ENCODE measurements around the gene CFHR4. TPM values are rescaled to one million over a fixed set of nuclear protein-coding genes. Genes with fewer than 3 reads are reported as not detected.
"Not testable (repeated sequence)": the region's sequence is repeated elsewhere in the genome, so short reads cannot be mapped to it uniquely, and the experiment has no call there.

Gene CFHR4
- total RNA-seq, 2 experiments from 2014 or later = not detected

DNA sequence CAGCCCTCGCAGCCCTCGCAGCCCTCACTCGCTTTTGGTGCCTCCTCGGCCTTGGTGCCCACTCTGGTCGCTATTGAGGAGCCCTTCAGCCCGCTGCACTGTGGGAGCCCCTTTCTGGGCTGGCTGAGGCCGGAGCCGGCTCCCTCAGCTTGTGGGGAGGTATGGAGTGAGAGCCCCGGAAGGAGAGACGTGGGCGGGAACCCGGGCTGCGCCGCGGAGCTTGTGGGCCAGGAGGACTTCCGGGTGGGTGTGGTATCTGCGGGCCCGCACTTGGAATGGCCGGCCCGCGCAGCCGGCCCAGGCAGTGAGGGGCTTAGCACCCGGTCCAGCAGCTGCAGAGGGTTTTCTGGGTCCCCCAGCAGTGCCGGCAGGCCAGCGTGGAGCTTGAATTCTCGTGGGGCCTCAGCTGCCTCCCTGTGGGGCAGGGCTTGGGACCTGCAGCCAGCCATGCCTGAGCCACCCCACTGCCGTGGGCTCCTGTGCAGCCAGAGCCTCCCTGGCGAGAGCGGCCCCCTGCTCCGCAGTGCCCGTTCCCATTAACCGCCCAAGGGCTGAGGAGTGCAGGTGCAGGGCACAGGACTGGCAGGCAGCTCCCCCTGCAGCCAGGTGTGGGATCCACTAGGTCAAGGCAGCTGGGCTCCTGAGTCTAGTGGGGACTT lies 45.8 kb downstream of the CFHR4 start:
- no peaks in the 10 kb centered on the region for H3K4me1 ChIP-seq (ENCODE audit: insufficient read depth, low read length)
- no peak overlapping the region for H3K27ac Mint-ChIP-seq
- intact Hi-C loops (cut with DNase I, micrococcal nuclease) = no loop called here
- H3K36me3 Mint-ChIP-seq (ENCODE audit: low read depth) = no peaks in the 10 kb centered on the region
- CTCF ChIA-PET = no interaction called here
- ATAC-seq (ENCODE audit: poor library complexity) (no peak), DNase-seq (no peak)
- H3K27ac ChIP-seq (ENCODE audit: low read depth in 1 of 2, low read length in 2 of 2) = no peak overlapping the region
- H3K4me3 ChIP-seq (ENCODE audit: low read length) = no peak overlapping the region
- H3K9me3 ChIP-seq (ENCODE audit: control insufficient read depth in 1 of 2, insufficient read depth in 1 of 2, low read length in 2 of 2) = peaks cover 0 to 9% of the 10 kb centered on the region in 2 experiments
- no peak overlapping the region for H3K4me3 Mint-ChIP-seq
- H3K36me3 ChIP-seq (ENCODE audit: insufficient read depth, low read length) = no peaks in the 10 kb centered on the region
- TF ChIP-seq, protein P1, sequence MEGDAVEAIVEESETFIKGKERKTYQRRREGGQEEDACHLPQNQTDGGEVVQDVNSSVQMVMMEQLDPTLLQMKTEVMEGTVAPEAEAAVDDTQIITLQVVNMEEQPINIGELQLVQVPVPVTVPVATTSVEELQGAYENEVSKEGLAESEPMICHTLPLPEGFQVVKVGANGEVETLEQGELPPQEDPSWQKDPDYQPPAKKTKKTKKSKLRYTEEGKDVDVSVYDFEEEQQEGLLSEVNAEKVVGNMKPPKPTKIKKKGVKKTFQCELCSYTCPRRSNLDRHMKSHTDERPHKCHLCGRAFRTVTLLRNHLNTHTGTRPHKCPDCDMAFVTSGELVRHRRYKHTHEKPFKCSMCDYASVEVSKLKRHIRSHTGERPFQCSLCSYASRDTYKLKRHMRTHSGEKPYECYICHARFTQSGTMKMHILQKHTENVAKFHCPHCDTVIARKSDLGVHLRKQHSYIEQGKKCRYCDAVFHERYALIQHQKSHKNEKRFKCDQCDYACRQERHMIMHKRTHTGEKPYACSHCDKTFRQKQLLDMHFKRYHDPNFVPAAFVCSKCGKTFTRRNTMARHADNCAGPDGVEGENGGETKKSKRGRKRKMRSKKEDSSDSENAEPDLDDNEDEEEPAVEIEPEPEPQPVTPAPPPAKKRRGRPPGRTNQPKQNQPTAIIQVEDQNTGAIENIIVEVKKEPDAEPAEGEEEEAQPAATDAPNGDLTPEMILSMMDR (IDR thresholded peaks at IDR 0.05) = no peak
- POLR2A ChIA-PET = no interaction called here
- no peaks in the 10 kb centered on the region for H3K27me3 ChIP-seq (ENCODE audit: control insufficient read depth in 1 of 2, insufficient read depth in 2 of 2, low read length in 2 of 2)
- H3K27me3 Mint-ChIP-seq = no peaks in the 10 kb centered on the region
- no peaks in the 10 kb centered on the region for H3K9me3 Mint-ChIP-seq
- no peaks in the 10 kb centered on the region for H3K4me1 Mint-ChIP-seq (ENCODE audit: low read depth)

DNA sequence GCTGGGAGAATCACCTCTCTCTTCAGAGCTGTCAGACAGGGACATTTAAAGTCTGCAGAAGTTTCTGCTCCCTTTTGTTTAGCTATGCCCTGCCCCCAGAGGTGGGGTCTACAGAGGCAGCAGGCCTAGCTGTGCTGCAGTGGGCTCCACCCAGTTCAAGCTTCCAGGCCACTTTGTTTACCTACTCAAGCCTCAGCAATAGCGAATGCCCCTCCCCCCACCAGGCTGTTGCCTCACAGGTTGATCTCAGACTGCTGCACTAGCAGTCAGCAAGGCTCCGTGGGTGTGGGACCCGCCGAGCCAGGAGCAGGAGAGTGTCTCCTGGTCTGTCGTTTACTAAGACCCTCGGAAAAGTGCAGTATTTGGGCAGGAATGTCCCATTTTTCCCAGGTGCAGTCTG lies 53.6 kb downstream of the CFHR4 start:
- POLR2A ChIA-PET; H3K4me1 Mint-ChIP-seq (ENCODE audit: low read depth); H3K36me3 Mint-ChIP-seq (ENCODE audit: low read depth); H3K9me3 Mint-ChIP-seq; H3K4me1 ChIP-seq (ENCODE audit: insufficient read depth, low read length); H3K27ac Mint-ChIP-seq; H3K9me3 ChIP-seq (ENCODE audit: control insufficient read depth in 1 of 2, insufficient read depth in 1 of 2, low read length in 2 of 2); DNase-seq; CTCF ChIA-PET; H3K4me3 ChIP-seq (ENCODE audit: low read length); H3K27me3 ChIP-seq (ENCODE audit: control insufficient read depth in 1 of 2, insufficient read depth in 2 of 2, low read length in 2 of 2); H3K36me3 ChIP-seq (ENCODE audit: insufficient read depth, low read length); H3K27ac ChIP-seq (ENCODE audit: low read depth in 1 of 2, low read length in 2 of 2); H3K27me3 Mint-ChIP-seq; ATAC-seq (ENCODE audit: poor library complexity); H3K4me3 Mint-ChIP-seq: not testable (repeated sequence)
- intact Hi-C loops (cut with DNase I, micrococcal nuclease) = loop anchor here in 1 of 2 experiments (5.0 kb wide), 1 partner anchor 129 kb away; no protein-coding TSS in a partner anchor

DNA sequence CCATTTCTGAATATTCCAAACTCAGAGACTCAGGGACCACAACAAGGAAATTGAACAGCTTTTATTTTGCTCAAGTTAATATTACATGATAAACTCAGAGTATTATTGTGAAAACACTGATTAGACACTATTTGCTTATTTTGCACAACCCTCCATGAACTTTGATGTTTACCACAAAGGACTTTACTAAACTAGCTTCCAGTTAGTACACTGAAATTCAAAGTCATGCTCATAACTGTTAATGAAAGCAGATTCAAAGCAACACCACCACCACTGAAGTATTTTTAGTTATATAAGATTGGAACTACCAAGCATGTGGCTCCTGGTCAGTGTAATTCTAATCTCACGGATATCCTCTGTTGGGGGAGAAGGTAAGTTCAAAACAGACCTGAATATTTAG lies 55.7 kb downstream of the CFHR4 start, which contains the start of gene CFHR2:
Gene CFHR2, plus strand, starts transcription at position 171 of the 400 bp plus-strand sequence. Its CDS starts 143 bp downstream, at position 314.
- ATAC-seq (ENCODE audit: poor library complexity); H3K27me3 Mint-ChIP-seq; DNase-seq; H3K27ac Mint-ChIP-seq; H3K4me1 Mint-ChIP-seq (ENCODE audit: low read depth); H3K27me3 ChIP-seq (ENCODE audit: control insufficient read depth in 1 of 2, insufficient read depth in 2 of 2, low read length in 2 of 2); H3K9me3 Mint-ChIP-seq; H3K36me3 Mint-ChIP-seq (ENCODE audit: low read depth); H3K4me1 ChIP-seq (ENCODE audit: insufficient read depth, low read length); POLR2A ChIA-PET; H3K36me3 ChIP-seq (ENCODE audit: insufficient read depth, low read length); H3K4me3 ChIP-seq (ENCODE audit: low read length); H3K4me3 Mint-ChIP-seq; CTCF ChIA-PET; H3K9me3 ChIP-seq (ENCODE audit: control insufficient read depth in 1 of 2, insufficient read depth in 1 of 2, low read length in 2 of 2); H3K27ac ChIP-seq (ENCODE audit: low read depth in 1 of 2, low read length in 2 of 2): not testable (repeated sequence)
- intact Hi-C loops (cut with DNase I, micrococcal nuclease) = loop anchor here in 1 of 2 experiments (5.0 kb wide), 1 partner anchor 131 kb away; no protein-coding TSS in a partner anchor

DNA sequence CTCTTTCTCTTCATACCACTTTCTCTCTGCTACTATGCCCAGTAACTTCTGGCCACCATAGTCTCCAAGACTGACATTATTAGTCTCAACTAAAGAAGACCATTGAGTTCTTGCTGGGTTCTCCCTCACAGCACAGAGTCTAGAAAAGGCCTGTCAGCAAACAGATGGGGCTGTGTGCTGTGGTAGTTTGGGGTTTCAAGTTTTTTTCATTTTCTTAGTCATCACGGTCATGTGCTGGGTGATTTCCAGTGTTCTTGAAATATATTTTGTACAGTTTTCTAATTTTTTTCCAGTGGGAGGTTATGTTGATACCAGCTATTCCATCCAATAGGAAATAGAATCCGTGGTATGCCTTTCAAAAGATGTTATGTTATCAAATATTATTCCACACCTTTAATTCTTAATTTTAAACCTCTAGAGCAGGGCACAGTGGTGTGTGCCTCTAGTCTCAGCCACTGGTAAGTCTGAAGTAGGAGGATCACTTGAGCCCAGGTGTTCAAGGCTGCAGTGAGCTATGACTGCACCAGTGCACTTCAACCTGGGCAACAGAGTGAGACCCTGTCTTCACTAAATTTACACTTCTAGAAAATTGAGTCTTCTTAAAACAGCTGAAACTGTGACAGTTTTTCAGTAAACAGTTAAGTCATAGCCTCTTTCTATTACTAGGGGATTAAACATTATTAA lies 64.0 kb downstream of the CFHR4 start:
- DNase-seq (no peak), ATAC-seq (ENCODE audit: poor library complexity) (no peak)
- H3K9me3 ChIP-seq (ENCODE audit: control insufficient read depth in 1 of 2, insufficient read depth in 1 of 2, low read length in 2 of 2) = peaks cover 0 to 3% of the 10 kb centered on the region in 2 experiments
- no peaks in the 10 kb centered on the region for H3K27me3 ChIP-seq (ENCODE audit: control insufficient read depth in 1 of 2, insufficient read depth in 2 of 2, low read length in 2 of 2)
- ChIA-PET CTCF (no interaction called here), POLR2A (no interaction called here)
- no peak overlapping the region for H3K27ac Mint-ChIP-seq
- H3K36me3 Mint-ChIP-seq (ENCODE audit: low read depth) = no peaks in the 10 kb centered on the region
- no peaks in the 10 kb centered on the region for H3K36me3 ChIP-seq (ENCODE audit: insufficient read depth, low read length)
- no peaks in the 10 kb centered on the region for H3K9me3 Mint-ChIP-seq
- H3K4me1 Mint-ChIP-seq (ENCODE audit: low read depth) = no peaks in the 10 kb centered on the region
- no peak overlapping the region for H3K4me3 Mint-ChIP-seq
- intact Hi-C loops (cut with DNase I, micrococcal nuclease) = no loop called here
- TF ChIP-seq, protein P1 (IDR thresholded peaks at IDR 0.05) = no peak
- H3K4me3 ChIP-seq (ENCODE audit: low read length) = no peak overlapping the region
- H3K4me1 ChIP-seq (ENCODE audit: insufficient read depth, low read length) = no peaks in the 10 kb centered on the region
- no peak overlapping the region for H3K27ac ChIP-seq (ENCODE audit: low read depth in 1 of 2, low read length in 2 of 2)
- peaks cover 4% of the 10 kb centered on the region for H3K27me3 Mint-ChIP-seq

Data from CD4-positive, alpha-beta T cell (primary cell).